Parathyroid adenoma (tissue), 2 donors: ENCODE data around the gene ZNF573.

ENCODE experiments used
- H2AFZ ChIP-seq: fragments of 300-600 bp; sonication (generic); one replicate; pipeline ENCODE4 v1.7.0; 2017; ENCODE audit warnings: antibody characterized with exemption, mild to moderate bottlenecking
- H3K27ac ChIP-seq: fragments of 300-600 bp; sonication (generic); one replicate; pipeline ENCODE4 v1.7.0; 2017
- H3K27me3 ChIP-seq: fragments of 300-600 bp; sonication (generic); one replicate; pipeline ENCODE4 v1.7.0; 2017; ENCODE audit warnings: low read length; ENCODE audit not compliant: control insufficient read depth, insufficient read depth
- H3K36me3 ChIP-seq: fragments of 300-600 bp; sonication (generic); one replicate; pipeline ENCODE4 v1.7.0; 2017; ENCODE audit warnings: low read length; ENCODE audit not compliant: control insufficient read depth, insufficient read depth
- H3K4me1 ChIP-seq: fragments of 300-600 bp; sonication (generic); one replicate; pipeline ENCODE4 v1.7.0; 2017; ENCODE audit warnings: control low read depth
- H3K4me2 ChIP-seq: fragments of 300-600 bp; sonication (generic); one replicate; pipeline ENCODE4 v1.7.0; 2017; ENCODE audit warnings: low read length
- H3K4me3 ChIP-seq: fragments of 300-600 bp; sonication (generic); one replicate; pipeline ENCODE4 v1.7.0; 2017; ENCODE audit warnings: low read depth, low read length
- H3K79me2 ChIP-seq: fragments of 300-600 bp; sonication (generic); one replicate; pipeline ENCODE4 v1.7.0; 2017; ENCODE audit warnings: control low read depth
- H3K9ac ChIP-seq: fragments of 300-600 bp; sonication (generic); one replicate; pipeline ENCODE4 v1.7.0; 2017; ENCODE audit warnings: mild to moderate bottlenecking
- H3K9me3 ChIP-seq: fragments of 300-600 bp; sonication (generic); one replicate; pipeline ENCODE4 v1.7.0; 2017; ENCODE audit warnings: low read length; ENCODE audit not compliant: control insufficient read depth
- CTCF ChIP-seq: fragments of 300-600 bp; sonication (generic); IDR thresholded peaks from one replicate; pipeline ENCODE4 v1.7.0; 2017; ENCODE audit warnings: antibody characterized with exemption, mild to moderate bottlenecking
- donor health status: primary hyperparathyroidism.

Gene ZNF573

GRCh38 chr19:37692956-37693620, 86.3 kb downstream of the ZNF573 start:
- no peak overlapping the region for H2AFZ ChIP-seq
- no peaks in the 10 kb centered on the region for H3K9me3 ChIP-seq
- H3K4me2 ChIP-seq = no peak overlapping the region
- H3K79me2 ChIP-seq = no peaks in the 10 kb centered on the region
- no peak overlapping the region for H3K27ac ChIP-seq
- H3K36me3 ChIP-seq = no peaks in the 10 kb centered on the region
- no peaks in the 10 kb centered on the region for H3K27me3 ChIP-seq
- TF ChIP-seq CTCF = no peak
- no peaks in the 10 kb centered on the region for H3K4me1 ChIP-seq
- H3K4me3 ChIP-seq = no peak overlapping the region
- H3K9ac ChIP-seq = no peak overlapping the region

DNA sequence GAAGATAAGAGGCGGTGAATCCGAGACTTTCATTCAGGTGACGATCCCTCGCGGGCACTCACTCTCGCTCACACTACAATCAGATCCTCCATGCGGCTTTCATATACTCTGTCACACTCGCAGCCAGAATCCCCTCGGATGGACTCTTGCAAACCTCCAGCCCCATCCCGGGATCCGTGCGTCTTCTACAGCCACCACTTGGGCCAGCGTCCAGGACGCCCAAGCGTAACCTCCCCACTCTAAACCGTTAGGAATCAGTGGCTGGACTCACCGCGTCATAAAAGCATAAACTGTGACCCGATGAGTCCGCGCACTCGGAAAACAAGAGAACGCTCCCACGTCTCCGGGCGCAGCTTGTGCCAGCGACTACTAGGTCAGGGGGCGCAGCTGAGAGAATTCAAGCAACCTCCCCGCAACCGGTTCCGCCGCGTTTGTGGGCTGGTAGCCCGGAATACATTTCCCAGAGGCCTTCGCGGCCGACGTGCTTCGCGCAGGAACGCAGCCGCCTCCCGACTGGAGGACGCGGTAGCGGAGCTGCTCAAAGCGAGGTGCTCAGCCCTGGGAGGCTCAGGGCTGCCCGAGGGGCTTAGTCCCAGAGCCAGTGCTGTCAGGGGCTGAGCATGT, 87.4 kb downstream of the ZNF573 start:
- H3K9me3 ChIP-seq = no peaks in the 10 kb centered on the region
- TF ChIP-seq CTCF = no peak

More for the DNA sequence above, 87.4 kb downstream of the ZNF573 start:
- Histone ChIP-seq H3K9ac (no peak overlapping the region), H3K4me1 (no peaks in the 10 kb centered on the region), H3K27me3 (no peaks in the 10 kb centered on the region), H3K4me3 (peak overlapping the region; percentile 91), H3K79me2 (no peaks in the 10 kb centered on the region), H3K27ac (peak overlapping the region; percentile 33), H2AFZ (peak overlapping the region; percentile 50), H3K4me2 (peak overlapping the region; percentile 98), H3K36me3 (no peaks in the 10 kb centered on the region)
